ENCODE data around the gene SIK1.
"Not testable (repeated sequence)": the region's sequence is repeated elsewhere in the genome, so short reads cannot be mapped to it uniquely, and the experiment has no call there.

The SIK1 gene

GRCh38 chr21:43442571-43442970 lies 15.6 kb upstream of the SIK1 start:
- DNase-seq; in situ Hi-C loops (cut with HindIII; ENCODE audit: low pct_ligation_motif_present, low pct_unique_long_range_greater_than_20kb, low sequenced_read_pairs): not testable (repeated sequence)

GRCh38 chr21:43440835-43441727 lies 14.2 kb upstream of the SIK1 start:
- in situ Hi-C loops (cut with HindIII; ENCODE audit: low pct_ligation_motif_present, low pct_unique_long_range_greater_than_20kb, low sequenced_read_pairs); DNase-seq: not testable (repeated sequence)

GRCh38 chr21:43439316-43440075 lies 12.6 kb upstream of the SIK1 start:
- DNase-seq; in situ Hi-C loops (cut with HindIII; ENCODE audit: low pct_ligation_motif_present, low pct_unique_long_range_greater_than_20kb, low sequenced_read_pairs): not testable (repeated sequence)

GRCh38 chr21:43436272-43436671 lies 9.3 kb upstream of the SIK1 start:
- in situ Hi-C loops (cut with HindIII; ENCODE audit: low pct_ligation_motif_present, low pct_unique_long_range_greater_than_20kb, low sequenced_read_pairs), result not testable (repeated sequence)

GRCh38 chr21:43433340-43434136 lies 6.6 kb upstream of the SIK1 start:
- in situ Hi-C loops (cut with HindIII; ENCODE audit: low pct_ligation_motif_present, low pct_unique_long_range_greater_than_20kb, low sequenced_read_pairs); DNase-seq: not testable (repeated sequence)

More at GRCh38 chr21:43436272-43436671, 9.3 kb upstream of the SIK1 start:
- not testable (repeated sequence) for DNase-seq

- in situ Hi-C loops (cut with HindIII; ENCODE audit: low pct_ligation_motif_present, low pct_unique_long_range_greater_than_20kb, low sequenced_read_pairs); DNase-seq: not testable (repeated sequence)
Observed at GRCh38 chr21:43430830-43431416, 4.0 kb upstream of the SIK1 start.

GRCh38 chr21:43428964-43429363 lies 2.0 kb upstream of the SIK1 start:
- in situ Hi-C loops (cut with HindIII; ENCODE audit: low pct_ligation_motif_present, low pct_unique_long_range_greater_than_20kb, low sequenced_read_pairs); DNase-seq: not testable (repeated sequence)

GRCh38 chr21:43427242-43427559 lies 270 bp upstream of the SIK1 start:
- in situ Hi-C loops (cut with HindIII; ENCODE audit: low pct_ligation_motif_present, low pct_unique_long_range_greater_than_20kb, low sequenced_read_pairs); DNase-seq: not testable (repeated sequence)

GRCh38 chr21:43426004-43426403 lies 927 bp downstream of the SIK1 start:
- DNase-seq; in situ Hi-C loops (cut with HindIII; ENCODE audit: low pct_ligation_motif_present, low pct_unique_long_range_greater_than_20kb, low sequenced_read_pairs): not testable (repeated sequence)

GRCh38 chr21:43419475-43419874 lies 7.5 kb downstream of the SIK1 start:
- DNase-seq; in situ Hi-C loops (cut with HindIII; ENCODE audit: low pct_ligation_motif_present, low pct_unique_long_range_greater_than_20kb, low sequenced_read_pairs): not testable (repeated sequence)

- DNase-seq; in situ Hi-C loops (cut with HindIII; ENCODE audit: low pct_ligation_motif_present, low pct_unique_long_range_greater_than_20kb, low sequenced_read_pairs): not testable (repeated sequence)
Observed at GRCh38 chr21:43414576-43414975, 12.4 kb downstream of the SIK1 start.

GRCh38 chr21:43412020-43412788 lies 14.7 kb downstream of the SIK1 start:
- in situ Hi-C loops (cut with HindIII; ENCODE audit: low pct_ligation_motif_present, low pct_unique_long_range_greater_than_20kb, low sequenced_read_pairs); DNase-seq: not testable (repeated sequence)

- in situ Hi-C loops (cut with HindIII; ENCODE audit: low pct_ligation_motif_present, low pct_unique_long_range_greater_than_20kb, low sequenced_read_pairs); DNase-seq: not testable (repeated sequence)
Observed at GRCh38 chr21:43410456-43411068, 16.4 kb downstream of the SIK1 start.

GRCh38 chr21:43407139-43407538 lies 19.8 kb downstream of the SIK1 start:
- DNase-seq; in situ Hi-C loops (cut with HindIII; ENCODE audit: low pct_ligation_motif_present, low pct_unique_long_range_greater_than_20kb, low sequenced_read_pairs): not testable (repeated sequence)

- DNase-seq; in situ Hi-C loops (cut with HindIII; ENCODE audit: low pct_ligation_motif_present, low pct_unique_long_range_greater_than_20kb, low sequenced_read_pairs): not testable (repeated sequence)
Observed at GRCh38 chr21:43404450-43404849, 22.5 kb downstream of the SIK1 start.

GRCh38 chr21:43403651-43404430 lies 23.1 kb downstream of the SIK1 start:
- DNase-seq; in situ Hi-C loops (cut with HindIII; ENCODE audit: low pct_ligation_motif_present, low pct_unique_long_range_greater_than_20kb, low sequenced_read_pairs): not testable (repeated sequence)

Data from ACHN (cell line).